ENCODE data around the gene OR51M1.

GRCh38 chr11:5368502-5369043 is 15.0 kb upstream of the OR51M1 start:
- TF ChIP-seq, protein P1, sequence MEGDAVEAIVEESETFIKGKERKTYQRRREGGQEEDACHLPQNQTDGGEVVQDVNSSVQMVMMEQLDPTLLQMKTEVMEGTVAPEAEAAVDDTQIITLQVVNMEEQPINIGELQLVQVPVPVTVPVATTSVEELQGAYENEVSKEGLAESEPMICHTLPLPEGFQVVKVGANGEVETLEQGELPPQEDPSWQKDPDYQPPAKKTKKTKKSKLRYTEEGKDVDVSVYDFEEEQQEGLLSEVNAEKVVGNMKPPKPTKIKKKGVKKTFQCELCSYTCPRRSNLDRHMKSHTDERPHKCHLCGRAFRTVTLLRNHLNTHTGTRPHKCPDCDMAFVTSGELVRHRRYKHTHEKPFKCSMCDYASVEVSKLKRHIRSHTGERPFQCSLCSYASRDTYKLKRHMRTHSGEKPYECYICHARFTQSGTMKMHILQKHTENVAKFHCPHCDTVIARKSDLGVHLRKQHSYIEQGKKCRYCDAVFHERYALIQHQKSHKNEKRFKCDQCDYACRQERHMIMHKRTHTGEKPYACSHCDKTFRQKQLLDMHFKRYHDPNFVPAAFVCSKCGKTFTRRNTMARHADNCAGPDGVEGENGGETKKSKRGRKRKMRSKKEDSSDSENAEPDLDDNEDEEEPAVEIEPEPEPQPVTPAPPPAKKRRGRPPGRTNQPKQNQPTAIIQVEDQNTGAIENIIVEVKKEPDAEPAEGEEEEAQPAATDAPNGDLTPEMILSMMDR (IDR thresholded peaks at IDR 0.05), result no peak
- TF ChIP-seq POLR2A (IDR thresholded peaks at IDR 0.05), result no peak

All from esophagus squamous epithelium (tissue), 4 donors.